IMR-90 (cell line): ENCODE data around the gene ASS1. TPM values are rescaled to one million over a fixed set of nuclear protein-coding genes. Genes with fewer than 3 reads are reported as not detected.

Experiments
- ATAC-seq: fragments of 200-7000 bp; cut with Tn5 transposase; 2 replicates; pipeline ENCODE4 v1.9.1; 2020; ENCODE audit warnings: low read depth, mild to moderate bottlenecking, moderate library complexity
- BruUV-seq: library from RNA; stranded (reverse); fragments of 400-500 nt; replicated peaks from 2 replicates; lab custom pipeline; 2021; lab: Mats Ljungman, UMichigan
- CTCF ChIA-PET: fragments of 300-600 bp; formaldehyde crosslinking; extraction: SDS; loops from one replicate; lab custom pipeline; 2021; ENCODE audit warnings: antibody characterized with exemption; lab: Yijun Ruan, JAX
- POLR2A ChIA-PET: fragments of 300-600 bp; sonication (Branson Sonifier 250); formaldehyde crosslinking; loops from one replicate; lab custom pipeline; 2022; ENCODE audit warnings: antibody characterized with exemption; ENCODE audit not compliant: unreplicated experiment; lab: Charles Lee
- DNase-seq: peaks from one replicate; pipeline ENCODE4 v3.0.0; 2013
- H2AFZ ChIP-seq: replicated peaks from 2 replicates; pipeline ENCODE3; 2013; ENCODE audit warnings: low read length, mild to moderate bottlenecking; ENCODE audit not compliant: poor library complexity
- H2AK5ac ChIP-seq: 2 replicates; pipeline ENCODE4 v1.6.1; 2013; ENCODE audit warnings: low read depth, low read length, inconsistent platforms
- H2AK9ac ChIP-seq: replicated peaks from 2 replicates; pipeline ENCODE3; 2013; ENCODE audit warnings: mild to moderate bottlenecking, low read depth, low read length, moderate library complexity; ENCODE audit not compliant: poor library complexity
- H2BK120ac ChIP-seq: 2 replicates; pipeline ENCODE4 v1.6.1; 2013; ENCODE audit warnings: low read depth, low read length, inconsistent platforms
- H2BK15ac ChIP-seq: 3 replicates; pipeline ENCODE4 v1.6.1; 2013; ENCODE audit warnings: low read depth, low read length, inconsistent platforms
- H2BK20ac ChIP-seq: 2 replicates; pipeline ENCODE4 v1.6.1; 2013; ENCODE audit warnings: low read depth, mild to moderate bottlenecking, inconsistent platforms, low read length, moderate library complexity
- H2BK5ac ChIP-seq: 2 replicates; pipeline ENCODE4 v1.6.1; 2013; ENCODE audit warnings: mild to moderate bottlenecking, low read depth, low read length, inconsistent platforms; ENCODE audit not compliant: poor library complexity, severe bottlenecking
- H3K14ac ChIP-seq: replicated peaks from 2 replicates; pipeline ENCODE4 v1.6.1; 2013; ENCODE audit warnings: low read depth, low read length, inconsistent platforms
- H3K18ac ChIP-seq: 2 replicates; pipeline ENCODE4 v1.6.1; 2013; ENCODE audit warnings: low read depth, low read length, control low read depth
- H3K23ac ChIP-seq: 2 replicates; pipeline ENCODE4 v1.6.1; 2013; ENCODE audit warnings: low read depth, low read length, inconsistent platforms
- H3K27ac ChIP-seq: 2 replicates; pipeline ENCODE4 v1.5.1; 2013; ENCODE audit warnings: mild to moderate bottlenecking, control low read depth, low read length; ENCODE audit not compliant: insufficient read depth
- H3K27me3 ChIP-seq: 2 replicates; pipeline ENCODE4 v1.6.1; 2013; ENCODE audit warnings: low read length; ENCODE audit not compliant: control insufficient read depth, insufficient read depth
- H3K36me3 ChIP-seq: 2 replicates; pipeline ENCODE4 v1.6.1; 2013; ENCODE audit warnings: low read length, mixed read lengths; ENCODE audit not compliant: control insufficient read depth, insufficient read depth
- H3K4ac ChIP-seq: 2 replicates; pipeline ENCODE4 v1.6.1; 2013; ENCODE audit warnings: low read depth, low read length, inconsistent platforms
- H3K4me1 ChIP-seq: 2 replicates; pipeline ENCODE4 v1.6.1; 2013; ENCODE audit warnings: low read length, mixed read lengths; ENCODE audit not compliant: control insufficient read depth, insufficient read depth
- H3K4me2 ChIP-seq: 2 replicates; pipeline ENCODE4 v1.6.1; 2013; ENCODE audit warnings: low read depth, mild to moderate bottlenecking, control low read depth, low read length, moderate library complexity
- H3K4me3 ChIP-seq: 2 replicates; pipeline ENCODE4 v1.5.1; 2013; ENCODE audit warnings: low read depth, mild to moderate bottlenecking, control low read depth, low read length, moderate library complexity; ENCODE audit not compliant: insufficient read depth
- H3K56ac ChIP-seq: 2 replicates; pipeline ENCODE4 v1.6.1; 2013; ENCODE audit warnings: low read length, inconsistent platforms; ENCODE audit not compliant: insufficient read depth; ENCODE audit errors: extremely low read depth
- H3K79me1 ChIP-seq, 2 experiments: 2 replicates each; pipeline ENCODE4 v1.6.1; 2013; ENCODE audit warnings: low read length in 2 of 2, inconsistent platforms in 1 of 2, low read depth in 1 of 2
- H3K9ac ChIP-seq: 2 replicates; pipeline ENCODE4 v1.6.1; 2013; ENCODE audit warnings: low read depth, low read length, control low read depth
- H3K9me1 ChIP-seq: 2 replicates; pipeline ENCODE4 v1.6.1; 2013; ENCODE audit warnings: low read length, inconsistent platforms; ENCODE audit not compliant: insufficient read depth
- H3K9me3 ChIP-seq: 2 replicates; pipeline ENCODE4 v1.6.1; 2013; ENCODE audit warnings: low read length; ENCODE audit not compliant: control insufficient read depth, insufficient read depth
- H4K20me1 ChIP-seq: 2 replicates; pipeline ENCODE4 v1.6.1; 2013; ENCODE audit warnings: low read length, inconsistent platforms; ENCODE audit not compliant: insufficient read depth
- H4K5ac ChIP-seq: 2 replicates; pipeline ENCODE4 v1.6.1; 2013; ENCODE audit warnings: mild to moderate bottlenecking, low read depth, low read length, control low read depth
- H4K8ac ChIP-seq, 2 experiments: 2 replicates each; pipeline ENCODE4 v1.6.1; 2013; ENCODE audit warnings: low read depth in 2 of 2, low read length in 2 of 2, control low read depth in 1 of 2, inconsistent platforms in 1 of 2
- H4K91ac ChIP-seq: 2 replicates; pipeline ENCODE4 v1.6.1; 2013; ENCODE audit warnings: low read depth, low read length, inconsistent platforms; ENCODE audit not compliant: insufficient read depth
- CEBPB ChIP-seq: IDR thresholded peaks from 2 replicates; pipeline ENCODE4 v1.6.1; 2012; ENCODE audit warnings: low read depth, low read length, improper control_type of control experiment
- CTCF ChIP-seq: conservative IDR thresholded peaks from 2 replicates; pipeline ENCODE4 v1.5.1; 2012; ENCODE audit warnings: mild to moderate bottlenecking, low read depth, low read length, improper control_type of control experiment
- MAZ ChIP-seq: IDR thresholded peaks from 2 replicates; pipeline ENCODE4 v1.6.1; 2012; ENCODE audit warnings: low read depth, mild to moderate bottlenecking, low read length, improper control_type of control experiment, moderate library complexity, borderline replicate concordance
- RFX5 ChIP-seq: IDR thresholded peaks from 2 replicates; pipeline ENCODE4 v1.8.0; 2012; ENCODE audit warnings: low read depth, mild to moderate bottlenecking, low read length, moderate library complexity
- WGBS, 2 experiments: methylation state at CpG; one replicate each; pipeline versions ENCODE4 v1.1.5 to v1.1.7; 2013; ENCODE audit warnings: missing lambda C conversion rate in 2 of 2; ENCODE audit not compliant: insufficient read length in 1 of 2; ENCODE audit errors: extremely low coverage in 2 of 2; 5-methylcytosine and 5-hydroxymethylcytosine counted together
- dilution Hi-C: fragments of 300-500 bp; cut with HindIII; formaldehyde crosslinking; loops from one replicate; pipeline ENCODE4 v1.14.3; 2018; ENCODE audit warnings: low sequenced_read_pairs; ENCODE audit not compliant: unreplicated experiment
- in situ Hi-C: fragments of 300-500 bp; cut with MboI; formaldehyde crosslinking; loops from 3 replicates; pipeline ENCODE4 v1.14.3; 2019; ENCODE audit warnings: low sequenced_read_pairs, inconsistent platforms, mixed read lengths
- intact Hi-C: fragments of 100-400 bp; cut with micrococcal nuclease; formaldehyde crosslinking; loops from 2 replicates; pipeline ENCODE4 v1.10.0; 2022
- polyA plus RNA-seq, 3 experiments: library from polyadenylated mRNA; depleted of rRNA; stranded (reverse); fragments of >200 nt; gene quantifications; 2 replicates each; pipeline ENCODE4 v1.2.3, GENCODE V29; 2012; ENCODE audit warnings: low replicate concordance in 1 of 3
- total RNA-seq: library from RNA; depleted of rRNA; stranded (reverse); fragments of >200 nt; gene quantifications from 2 replicates; pipeline ENCODE4 v1.2.3, GENCODE V29; 2012

Gene ASS1
- total and polyA plus RNA-seq, 2 of the 4 experiments (the other 2 are of a cell fraction): 39.6 to 41.9 TPM

- H2AK9ac ChIP-seq: peak overlapping the region; percentile 89
- peak; percentile 57 for DNase-seq
- peak overlapping the region; percentile 69 for H2BK20ac ChIP-seq
- no peak overlapping the region for H3K4me3 ChIP-seq
- H3K27ac ChIP-seq: peak overlapping the region; percentile 10; the same call in 1 of the 2 replicates
- H2BK5ac ChIP-seq: no peak overlapping the region
- H3K9me3 ChIP-seq: no peaks in the 10 kb centered on the region
- peak overlapping the region; percentile 83 for H3K4ac ChIP-seq
- no peak for ATAC-seq
- H4K20me1 ChIP-seq: peaks cover 5% of the 10 kb centered on the region; the same call in 1 of the 2 replicates
- peaks cover 15% of the 10 kb centered on the region for H3K9me1 ChIP-seq
- H3K23ac ChIP-seq: peak overlapping the region; percentile 2; the same call in 1 of the 2 replicates
- dilution Hi-C loops: no loop called here
- peak overlapping the region; percentile 25; the same call in 1 of the 2 replicates for H2AK5ac ChIP-seq
- peak overlapping the region; percentile 34 for H3K9ac ChIP-seq
- H2BK15ac ChIP-seq: 0 out of 3 replicates have a peak overlapping the region, but pooled peaks have one; percentile 25
- peak overlapping the region; percentile 34 for H2AFZ ChIP-seq
- H3K14ac ChIP-seq: peak overlapping the region; percentile 81
- peak overlapping the region; percentile 40 to 64; a peak in 3 of 4 replicates for H4K8ac ChIP-seq
- H3K4me1 ChIP-seq: peaks cover 41% of the 10 kb centered on the region
- no peaks in the 10 kb centered on the region for H3K36me3 ChIP-seq
- peaks cover 6% of the 10 kb centered on the region; the same call in 1 of the 2 replicates for H3K27me3 ChIP-seq
- H4K91ac ChIP-seq: peak overlapping the region; percentile 94
- TF ChIP-seq RFX5 (no peak), MAZ (peak; percentile 51; the same call in 1 of the 2 replicates), CEBPB (peak; percentile 92), CTCF (no peak)
- peak overlapping the region; percentile 87 for H2BK120ac ChIP-seq
- in situ Hi-C loops: no loop called here
- ChIA-PET POLR2A (no interaction called here), CTCF (interaction anchor here (0.6 kb wide), 1 partner anchor 104 kb away, joined by 4 read pairs; no protein-coding TSS in a partner anchor)
- 78% methylated on average over 5 of the region's 12 CpGs; no CpG with 5 or more reads in 1 of the 2 experiments for WGBS, 2 experiments
- intact Hi-C loops: no loop called here
- H3K4me2 ChIP-seq: no peak overlapping the region
- H3K79me1 ChIP-seq: no peaks in the 10 kb centered on the region
- no peak overlapping the region for H3K56ac ChIP-seq
- peak overlapping the region; percentile 48; the same call in 1 of the 2 replicates for H3K18ac ChIP-seq
- BruUV-seq: no TSS peak
- peak overlapping the region; percentile 68; the same call in 1 of the 2 replicates for H4K5ac ChIP-seq
These were observed 3.4 kb downstream of the ASS1 start for GRCh38 chr9:130448035-130448624.
